ENCODE measurements around the gene ZCCHC17. TPM values are rescaled to one million over a fixed set of nuclear protein-coding genes. Genes with fewer than 3 reads are reported as not detected.
"Not testable (repeated sequence)": the region's sequence is repeated elsewhere in the genome, so short reads cannot be mapped to it uniquely, and the experiment has no call there.

ZCCHC17 gene
- polyA plus RNA-seq, 3 donors from 2014 or later, result 72.0 to 133 (median 74.1) TPM

DNA sequence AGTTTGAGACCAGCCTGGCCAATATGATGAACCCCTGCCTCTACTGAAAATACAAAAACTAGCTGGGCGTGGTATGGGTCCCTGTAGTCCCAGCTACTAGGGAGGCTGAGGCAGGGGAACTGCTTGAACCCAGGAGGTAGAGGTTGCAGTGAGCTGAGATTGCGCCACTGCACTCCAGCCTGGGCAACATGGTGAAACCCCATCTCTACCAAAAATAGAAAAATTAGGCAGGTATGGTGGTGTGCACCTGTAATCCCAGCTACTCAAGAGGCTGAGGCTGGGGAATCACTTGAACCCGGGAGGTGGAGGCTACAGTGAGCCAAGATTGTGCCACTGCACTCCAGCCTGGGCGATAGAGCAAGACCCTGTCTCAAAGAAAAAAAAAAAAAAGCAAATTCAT lies 9.0 kb upstream of the ZCCHC17 start:
- not testable (repeated sequence) for H3K4me3 Mint-ChIP-seq; H3K27ac Mint-ChIP-seq; H3K9me3 Mint-ChIP-seq; H3K27me3 Mint-ChIP-seq (ENCODE audit: low read depth in 3 of 3); DNase-seq; H3K4me1 Mint-ChIP-seq
- peaks cover 14 to 47% (median 37%) of the 10 kb centered on the region in 3 donors for H3K36me3 Mint-ChIP-seq

DNA sequence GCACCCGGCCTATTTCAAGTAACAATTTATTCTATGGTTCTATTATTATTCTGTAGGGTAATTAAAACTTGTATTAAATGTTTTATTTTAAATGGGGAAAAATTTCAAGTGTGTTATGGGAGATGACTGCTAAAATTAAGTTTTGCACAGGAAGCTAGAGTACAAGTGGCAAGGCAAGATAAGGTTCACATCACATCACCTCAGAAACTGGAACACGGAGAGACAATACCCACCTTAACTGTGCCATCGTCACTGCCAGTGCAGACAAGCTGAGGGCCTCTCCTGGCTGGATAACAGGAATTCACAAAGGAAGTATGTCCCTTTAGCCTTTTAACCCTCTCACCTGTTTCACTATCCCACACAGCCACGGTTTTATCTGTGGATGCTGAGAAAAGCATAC lies 7.8 kb upstream of the ZCCHC17 start:
- Mint-ChIP-seq H3K27me3 (ENCODE audit: low read depth in 3 of 3) (peaks cover 0 to 2% (median 0%) of the 10 kb centered on the region in 3 donors), H3K4me3 (no peak overlapping the region), H3K36me3 (peaks cover 10 to 48% (median 39%) of the 10 kb centered on the region in 3 donors), H3K27ac (peak overlapping the region in 2 of 6 donors; percentile 17 to 25), H3K9me3 (no peaks in the 10 kb centered on the region), H3K4me1 (peaks cover 3 to 8% of the 10 kb centered on the region in 2 donors)
- no peak for DNase-seq

DNA sequence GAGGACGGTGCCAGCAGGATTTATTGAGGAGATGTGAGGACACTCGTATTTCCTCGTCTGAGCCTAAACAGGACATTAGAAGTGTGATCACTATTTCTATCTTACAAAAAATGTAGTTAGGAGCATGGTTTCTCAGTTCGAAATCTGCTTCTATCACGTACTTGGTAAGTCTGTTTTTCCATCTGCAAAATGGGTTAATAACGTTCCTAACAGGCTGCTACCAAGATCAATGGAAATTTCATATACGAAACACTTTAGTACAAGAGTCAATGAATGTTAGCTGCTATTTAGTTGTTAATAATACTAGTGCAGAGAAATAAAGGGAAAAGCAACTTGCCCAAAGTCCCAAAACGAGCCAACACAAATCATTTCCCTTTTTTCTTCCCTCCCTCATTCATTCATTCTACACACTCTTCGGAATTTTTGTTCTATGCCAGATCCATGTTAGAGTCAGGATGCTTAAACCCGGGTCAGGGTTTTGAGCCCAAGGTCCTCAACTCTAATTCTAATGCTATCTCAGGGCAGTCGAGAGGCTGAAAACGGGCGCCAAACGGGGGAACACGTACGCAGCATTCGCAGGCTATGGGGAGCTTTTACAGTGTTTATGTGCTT lies 852 bp upstream of the ZCCHC17 start:
- peaks cover 0 to 5% (median 2%) of the 10 kb centered on the region in 3 donors for H3K27me3 Mint-ChIP-seq (ENCODE audit: low read depth in 3 of 3)
- H3K9me3 Mint-ChIP-seq, result peaks cover 0 to 2% (median 0%) of the 10 kb centered on the region in 6 donors
- H3K36me3 Mint-ChIP-seq, result peaks cover 4 to 19% (median 17%) of the 10 kb centered on the region in 3 donors
- peak overlapping the region in 1 of 6 donors; percentile 83 for H3K27ac Mint-ChIP-seq
- no peak for DNase-seq
- peaks cover 8 to 29% of the 10 kb centered on the region in 2 donors for H3K4me1 Mint-ChIP-seq
- no peak overlapping the region for H3K4me3 Mint-ChIP-seq

DNA sequence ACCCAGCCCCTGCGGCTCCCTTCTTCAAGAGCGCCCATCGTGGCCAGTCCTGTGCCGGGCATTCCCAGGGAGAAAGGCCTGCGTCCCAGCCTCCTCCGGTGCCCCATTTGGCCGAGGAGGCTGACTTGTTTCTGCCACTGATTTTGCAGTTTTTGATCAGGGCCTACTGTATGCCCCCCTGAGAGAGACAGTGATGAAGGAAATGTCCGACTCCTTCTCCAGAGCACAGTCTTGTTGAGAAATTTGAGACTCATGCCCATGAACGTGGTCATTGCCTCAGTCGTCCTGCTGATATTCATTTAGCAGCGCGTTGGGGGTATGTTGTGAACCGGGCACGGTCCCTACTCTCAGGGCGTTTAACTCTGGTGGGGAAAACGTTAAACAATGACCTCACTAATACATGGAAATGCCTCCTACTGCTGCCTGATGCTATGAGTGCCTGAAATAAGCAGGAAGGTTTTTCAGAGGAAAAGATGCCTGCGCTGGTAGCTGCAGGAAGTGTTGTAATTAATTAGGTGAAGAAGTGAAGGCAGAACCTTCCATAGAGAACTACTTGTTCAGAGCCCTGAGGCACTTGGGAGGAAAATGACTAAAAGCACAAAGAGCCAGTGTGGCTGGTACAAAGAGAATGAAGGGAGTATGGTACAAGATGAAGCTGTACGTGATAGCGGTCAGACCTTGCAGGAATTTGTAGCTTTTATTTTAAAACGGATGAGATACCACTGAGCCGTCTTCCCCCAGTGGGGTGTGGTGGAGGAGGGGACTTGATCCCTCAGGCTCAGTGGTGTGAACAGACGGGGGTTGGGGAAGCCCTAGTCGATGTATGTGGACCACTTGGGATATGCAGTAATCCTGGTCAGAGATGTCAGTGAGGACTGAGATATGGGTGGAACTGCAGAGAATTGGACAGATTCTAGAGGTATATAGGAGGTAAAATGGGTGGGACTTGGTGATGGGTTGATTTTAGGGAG lies 730 bp downstream of the ZCCHC17 start:
- no peak overlapping the region for H3K4me3 Mint-ChIP-seq
- peak in 2 of 3 donors; percentile 7 to 10 for DNase-seq
- no peak overlapping the region for H3K27ac Mint-ChIP-seq
- H3K9me3 Mint-ChIP-seq, result peaks cover 0 to 2% (median 0%) of the 10 kb centered on the region in 6 donors
- peaks cover 0 to 5% (median 2%) of the 10 kb centered on the region in 3 donors for H3K27me3 Mint-ChIP-seq (ENCODE audit: low read depth in 3 of 3)
- peaks cover 4 to 17% (median 13%) of the 10 kb centered on the region in 3 donors for H3K36me3 Mint-ChIP-seq
- H3K4me1 Mint-ChIP-seq, result peaks cover 7 to 44% of the 10 kb centered on the region in 2 donors

DNA sequence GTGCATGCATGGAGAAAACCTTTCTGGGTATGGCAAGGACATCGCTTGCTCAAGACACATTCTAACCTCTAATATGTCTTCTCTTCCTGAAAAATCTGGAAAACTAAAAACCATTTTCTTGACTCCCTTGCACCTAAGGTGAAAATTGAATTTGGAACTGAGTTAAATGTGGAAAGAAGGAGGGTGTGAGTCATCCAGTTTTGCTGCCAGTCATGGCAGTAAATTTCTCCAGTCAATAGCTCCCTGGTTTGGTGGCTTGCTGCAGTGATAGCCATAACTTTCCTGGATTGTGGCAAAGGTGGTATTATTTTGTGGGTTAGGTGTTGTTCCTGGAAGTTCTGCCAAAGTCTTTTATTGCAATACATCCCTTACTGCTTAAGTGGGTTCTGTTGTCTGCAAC lies 2.5 kb downstream of the ZCCHC17 start:
- peak overlapping the region; percentile 92 to 98 (median 95) for H3K27ac Mint-ChIP-seq
- H3K4me1 Mint-ChIP-seq, result peaks cover 11 to 56% of the 10 kb centered on the region in 2 donors
- H3K4me3 Mint-ChIP-seq, result peak overlapping the region; percentile 63 to 81 (median 78)
- H3K36me3 Mint-ChIP-seq, result peaks cover 3 to 10% (median 9%) of the 10 kb centered on the region in 3 donors
- peaks cover 0 to 2% (median 0%) of the 10 kb centered on the region in 6 donors for H3K9me3 Mint-ChIP-seq
- peak in 1 of 3 donors; percentile 2 for DNase-seq
- peaks cover 0 to 5% (median 0%) of the 10 kb centered on the region in 3 donors for H3K27me3 Mint-ChIP-seq (ENCODE audit: low read depth in 3 of 3)

DNA sequence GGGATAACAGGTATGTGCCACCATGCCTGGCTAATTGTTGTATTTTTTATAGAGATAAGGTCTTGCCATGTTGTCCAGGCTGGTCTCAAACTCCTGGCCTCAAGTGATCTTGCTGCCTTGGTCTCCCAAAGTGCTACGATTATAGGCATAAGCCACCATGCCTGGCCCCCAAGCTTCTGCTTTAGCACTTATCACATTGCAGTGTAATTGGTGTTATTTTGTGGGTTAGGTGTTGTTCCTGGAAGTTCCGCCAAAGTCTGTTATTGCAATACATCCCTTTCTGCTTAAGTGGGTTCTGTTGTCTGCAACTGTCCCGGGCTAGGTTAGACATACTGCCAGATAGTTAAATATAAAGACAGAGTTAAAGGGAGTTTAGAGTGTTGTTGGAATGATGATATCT lies 3.4 kb downstream of the ZCCHC17 start:
- H3K27me3 Mint-ChIP-seq (ENCODE audit: low read depth in 3 of 3), result peaks cover 0 to 5% (median 0%) of the 10 kb centered on the region in 3 donors
- peak; percentile 76 to 78 (median 78) for DNase-seq
- peaks cover 0 to 2% (median 0%) of the 10 kb centered on the region in 6 donors for H3K9me3 Mint-ChIP-seq
- peak overlapping the region; percentile 63 to 81 (median 78) for H3K4me3 Mint-ChIP-seq
- peak overlapping the region; percentile 92 to 98 (median 95) for H3K27ac Mint-ChIP-seq
- H3K36me3 Mint-ChIP-seq, result peaks cover 3 to 10% (median 9%) of the 10 kb centered on the region in 3 donors
- peaks cover 11 to 58% of the 10 kb centered on the region in 2 donors for H3K4me1 Mint-ChIP-seq

DNA sequence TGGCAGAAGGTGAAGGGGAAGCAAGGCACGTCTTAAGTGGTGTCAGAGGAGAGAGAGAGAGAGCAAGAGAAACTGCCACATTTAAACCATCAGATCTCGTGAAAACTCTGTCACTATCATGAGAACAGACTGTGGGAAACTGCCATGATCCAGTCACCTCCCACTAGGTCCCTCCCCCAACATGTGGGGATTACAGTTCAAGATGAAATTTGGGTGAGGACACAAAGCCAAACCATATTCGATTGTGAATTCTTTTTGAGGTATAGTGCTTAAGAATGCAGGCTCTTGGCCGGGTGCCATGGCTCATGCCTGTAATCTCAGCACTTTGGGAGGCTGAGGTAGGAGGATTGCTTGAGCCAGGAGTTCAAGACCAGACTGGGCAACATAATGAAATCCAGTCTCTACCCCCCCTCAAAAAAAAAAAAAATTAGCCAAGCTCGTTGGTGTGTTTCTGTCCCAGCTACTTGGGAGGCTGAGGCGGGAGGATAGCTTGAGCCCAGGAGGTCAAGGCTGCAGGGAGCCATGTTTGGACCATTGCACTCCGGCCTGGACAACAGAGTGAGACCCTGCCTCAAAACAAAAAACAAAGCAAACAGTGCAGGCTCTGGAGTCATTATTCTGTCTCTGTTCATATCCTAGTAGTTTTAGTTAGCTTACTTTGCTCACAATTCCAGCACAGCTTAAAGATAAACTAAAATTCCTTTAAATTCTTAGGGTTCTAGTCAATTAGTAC lies 6.0 kb downstream of the ZCCHC17 start:
- peaks cover 21 to 65% of the 10 kb centered on the region in 2 donors for H3K4me1 Mint-ChIP-seq
- H3K36me3 Mint-ChIP-seq, result peaks cover 3 to 17% (median 9%) of the 10 kb centered on the region in 3 donors
- DNase-seq, result peak in 1 of 3 donors; percentile 9
- peaks cover 0 to 4% (median 0%) of the 10 kb centered on the region in 3 donors for H3K27me3 Mint-ChIP-seq (ENCODE audit: low read depth in 3 of 3)
- H3K4me3 Mint-ChIP-seq, result peak overlapping the region in 1 of 5 donors; percentile 15
- H3K27ac Mint-ChIP-seq, result peak overlapping the region in 5 of 6 donors; percentile 17 to 95 (median 66)
- H3K9me3 Mint-ChIP-seq, result peaks cover 0 to 2% (median 0%) of the 10 kb centered on the region in 6 donors

DNA sequence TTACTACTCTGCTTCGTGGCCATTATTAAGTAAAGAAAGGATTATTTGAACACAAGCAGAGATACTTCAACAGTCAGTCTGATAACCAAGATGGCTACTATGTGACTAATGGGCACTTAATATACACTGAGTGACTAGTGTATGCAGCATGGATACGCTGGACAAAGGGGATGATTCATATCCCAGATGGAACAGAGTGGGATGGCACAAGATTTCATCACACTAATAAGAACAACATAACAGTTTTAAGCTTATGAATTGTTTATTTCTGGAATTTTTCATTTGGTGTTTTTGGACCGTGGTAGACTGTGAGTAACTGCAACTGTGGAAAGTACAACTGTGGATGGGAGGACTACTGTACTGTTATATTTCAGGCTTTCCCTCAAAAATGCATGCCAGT lies 9.4 kb downstream of the ZCCHC17 start:
- no peak overlapping the region for H3K4me3 Mint-ChIP-seq
- peak overlapping the region in 3 of 6 donors; percentile 20 to 40 (median 30) for H3K27ac Mint-ChIP-seq
- H3K27me3 Mint-ChIP-seq (ENCODE audit: low read depth in 3 of 3), result peaks cover 0 to 2% (median 0%) of the 10 kb centered on the region in 3 donors
- H3K36me3 Mint-ChIP-seq, result peaks cover 11 to 23% (median 13%) of the 10 kb centered on the region in 3 donors
- no peak for DNase-seq
- no peaks in the 10 kb centered on the region for H3K9me3 Mint-ChIP-seq
- peaks cover 35 to 39% of the 10 kb centered on the region in 2 donors for H3K4me1 Mint-ChIP-seq

DNA sequence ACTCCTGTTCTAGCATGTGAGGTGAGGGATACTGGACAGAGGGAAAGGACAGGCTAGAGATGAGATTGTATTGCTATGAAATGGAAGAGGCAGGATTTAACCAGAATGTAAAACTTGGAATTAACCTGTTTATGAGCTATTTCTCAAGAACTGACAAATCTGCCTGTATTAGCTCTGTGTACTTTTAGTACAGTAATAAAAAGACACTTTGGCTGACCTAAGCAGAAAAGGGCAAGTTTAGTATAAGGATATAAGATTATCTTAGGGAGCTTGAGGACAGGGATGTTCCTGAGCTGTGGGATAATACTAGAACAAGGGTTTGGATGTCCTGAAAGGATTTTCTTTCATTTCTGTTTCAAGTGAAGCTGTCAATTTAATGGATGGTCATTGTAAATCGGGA lies 11.2 kb downstream of the ZCCHC17 start:
- Mint-ChIP-seq H3K27me3 (ENCODE audit: low read depth in 3 of 3) (peaks cover 0 to 2% (median 0%) of the 10 kb centered on the region in 3 donors), H3K4me1 (peaks cover 23 to 35% of the 10 kb centered on the region in 2 donors), H3K27ac (peak overlapping the region in 3 of 6 donors; percentile 7 to 40 (median 9)), H3K36me3 (peaks cover 19 to 29% (median 23%) of the 10 kb centered on the region in 3 donors), H3K4me3 (no peak overlapping the region), H3K9me3 (no peaks in the 10 kb centered on the region)
- no peak for DNase-seq

DNA sequence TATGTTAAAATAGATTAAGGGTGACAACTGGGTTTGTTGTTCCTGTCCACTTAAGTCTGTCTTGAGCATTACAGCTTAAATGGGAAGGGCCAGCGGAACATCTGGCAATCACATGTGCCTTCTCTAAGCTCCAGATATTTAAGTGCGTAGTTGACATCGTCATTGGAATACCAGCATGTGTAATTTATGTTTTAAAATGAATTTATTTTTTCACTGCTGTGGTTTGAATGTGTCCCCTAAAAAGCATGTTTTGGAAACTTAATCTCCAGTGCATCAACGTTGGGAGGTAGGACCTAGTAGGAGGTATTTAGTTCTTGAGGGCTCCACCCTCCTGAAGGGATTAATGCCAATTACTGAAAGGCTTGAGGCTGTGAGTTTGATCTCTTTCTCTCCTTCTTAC lies 13.4 kb downstream of the ZCCHC17 start:
- Mint-ChIP-seq H3K27me3 (ENCODE audit: low read depth in 3 of 3) (peaks cover 0 to 2% (median 0%) of the 10 kb centered on the region in 3 donors), H3K4me1 (peaks cover 11 to 28% of the 10 kb centered on the region in 2 donors), H3K9me3 (no peaks in the 10 kb centered on the region), H3K36me3 (peaks cover 19 to 34% (median 27%) of the 10 kb centered on the region in 3 donors), H3K4me3 (no peak overlapping the region), H3K27ac (no peak overlapping the region)
- DNase-seq, result no peak

DNA sequence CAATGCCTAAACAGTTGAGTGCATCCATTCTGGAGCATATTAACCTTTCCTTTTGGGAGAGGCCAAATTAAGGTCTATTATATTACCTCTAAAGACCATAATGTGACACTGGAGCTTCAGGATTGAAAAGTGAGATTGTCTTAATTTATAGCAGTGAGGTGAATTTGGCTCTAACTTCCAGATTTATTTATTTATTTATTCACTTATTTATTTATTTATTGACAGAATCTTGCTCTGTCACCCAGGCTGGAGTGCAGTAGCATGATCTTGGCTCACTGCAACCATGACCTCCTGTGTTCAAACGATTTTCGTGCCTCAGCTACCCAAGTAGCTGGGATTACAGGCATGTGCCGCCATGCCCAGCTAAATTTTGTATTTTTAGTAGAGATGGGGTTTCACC lies 19.1 kb downstream of the ZCCHC17 start:
- peaks cover 25 to 61% (median 32%) of the 10 kb centered on the region in 3 donors for H3K36me3 Mint-ChIP-seq
- no peak for DNase-seq
- H3K27ac Mint-ChIP-seq, result no peak overlapping the region
- H3K4me3 Mint-ChIP-seq, result no peak overlapping the region
- H3K9me3 Mint-ChIP-seq, result no peaks in the 10 kb centered on the region
- H3K27me3 Mint-ChIP-seq (ENCODE audit: low read depth in 3 of 3), result no peaks in the 10 kb centered on the region
- H3K4me1 Mint-ChIP-seq, result peaks cover 0 to 7% of the 10 kb centered on the region in 2 donors

DNA sequence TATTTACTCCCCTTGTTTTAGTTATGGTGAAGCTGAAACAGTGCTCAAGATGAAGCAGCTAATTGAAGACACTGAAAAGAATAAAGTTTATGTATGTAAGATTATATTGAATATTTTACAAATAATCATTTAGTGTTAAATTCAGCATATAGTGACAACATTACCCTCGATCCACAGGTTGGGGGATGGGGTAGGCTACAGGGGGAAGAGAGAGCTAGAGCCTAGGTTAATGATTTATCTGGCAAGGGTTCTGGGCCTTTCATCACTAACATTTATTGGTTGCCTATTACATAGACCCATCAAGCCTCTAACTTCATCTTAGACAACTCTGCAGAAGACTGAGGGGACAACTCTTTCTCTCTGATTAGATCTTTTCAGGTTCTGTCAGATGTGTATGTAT lies 21.3 kb downstream of the ZCCHC17 start:
- no peaks in the 10 kb centered on the region for H3K9me3 Mint-ChIP-seq
- no peak overlapping the region for H3K27ac Mint-ChIP-seq
- DNase-seq, result no peak
- H3K4me1 Mint-ChIP-seq, result peaks cover 0 to 7% of the 10 kb centered on the region in 2 donors
- H3K36me3 Mint-ChIP-seq, result peaks cover 19 to 56% (median 25%) of the 10 kb centered on the region in 3 donors
- no peaks in the 10 kb centered on the region for H3K27me3 Mint-ChIP-seq (ENCODE audit: low read depth in 3 of 3)
- no peak overlapping the region for H3K4me3 Mint-ChIP-seq

DNA sequence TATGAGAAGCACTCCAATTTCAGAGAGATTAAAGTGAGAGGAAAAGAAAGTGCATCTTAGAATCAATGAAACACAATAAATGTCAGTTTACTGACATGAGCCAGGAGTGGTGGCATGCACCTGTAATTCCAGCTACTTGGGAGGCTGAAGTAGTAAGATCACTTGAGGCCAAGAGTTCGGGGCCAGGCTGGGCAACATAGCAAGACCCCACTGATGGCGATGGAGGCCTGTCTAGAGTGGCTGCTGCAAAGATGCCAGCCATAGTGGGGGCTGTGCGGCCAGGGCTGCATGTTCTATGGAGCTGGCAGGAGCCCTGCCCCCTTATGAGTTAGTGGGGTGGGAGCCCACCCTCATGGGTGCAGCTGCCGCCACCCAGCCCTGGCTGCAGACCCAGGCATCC lies 27.3 kb downstream of the ZCCHC17 start:
- Mint-ChIP-seq H3K36me3 (peaks cover 8 to 26% (median 13%) of the 10 kb centered on the region in 3 donors), H3K4me3 (no peak overlapping the region), H3K4me1 (no peaks in the 10 kb centered on the region), H3K27me3 (ENCODE audit: low read depth in 3 of 3) (peaks cover 0 to 2% (median 0%) of the 10 kb centered on the region in 3 donors), H3K9me3 (no peaks in the 10 kb centered on the region), H3K27ac (no peak overlapping the region)
- no peak for DNase-seq

Measured in immature natural killer cell (primary cell).